Right renal cortex interstitium (tissue), 3 donors: ENCODE data around the gene HLA-F. TPM values are rescaled to one million over a fixed set of nuclear protein-coding genes. Genes with fewer than 3 reads are reported as not detected.

Experiments used
- DNase-seq, 3 donors: peaks; one replicate each; pipeline ENCODE4 v3.0.0-alpha.2; 2013; ENCODE audit warnings: low read depth in 3 of 3, low spot score in 2 of 3
- polyA plus RNA-seq, 3 donors: library from polyadenylated mRNA; unstranded; fragments of 120-200 nt; gene quantifications; one replicate each; pipeline ENCODE4 v1.2.1, GENCODE V29; 2013; ENCODE audit not compliant: insufficient read length in 3 of 3

Gene HLA-F
- 1 to 10 TPM; 4.7 to 8.8 (median 5.5) TPM for polyA plus RNA-seq

GRCh38 chr6:29723262-29723665 lies at the start of gene HLA-F:
TSS of gene HLA-F (plus strand) at chr6:29723434. CDS start at chr6:29723464, 30 bp downstream.
- peak in 2 of 3 donors; percentile 52 to 59 for DNase-seq

DNA sequence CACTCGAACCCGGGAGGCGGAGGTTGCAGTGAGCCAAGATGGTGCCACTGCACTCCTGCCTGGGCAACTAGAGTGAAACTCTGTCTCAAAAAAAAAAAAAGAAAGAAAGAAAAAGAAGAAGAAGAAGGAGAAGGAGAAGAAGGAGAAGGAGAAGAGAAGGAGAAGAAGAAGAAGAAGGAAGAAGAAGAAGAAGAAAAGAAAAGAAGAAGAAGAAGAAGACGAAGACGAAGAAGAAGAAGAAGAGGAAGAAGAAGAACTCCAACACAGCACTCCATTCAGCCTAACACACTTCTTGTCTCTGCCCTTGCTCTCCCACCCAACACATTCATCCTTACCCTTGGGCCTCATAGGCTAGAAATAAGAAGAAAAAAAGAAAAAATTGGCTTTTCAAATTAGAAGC lies 49.2 kb upstream of the HLA-F start:
- DNase-seq: no peak

- no peak for DNase-seq
Observed at GRCh38 chr6:29675561-29675960, 47.7 kb upstream of the HLA-F start.

GRCh38 chr6:29676981-29677601 lies 46.1 kb upstream of the HLA-F start:
- DNase-seq: no peak

- DNase-seq: no peak
Observed at GRCh38 chr6:29678114-29678513, 45.1 kb upstream of the HLA-F start.

DNA sequence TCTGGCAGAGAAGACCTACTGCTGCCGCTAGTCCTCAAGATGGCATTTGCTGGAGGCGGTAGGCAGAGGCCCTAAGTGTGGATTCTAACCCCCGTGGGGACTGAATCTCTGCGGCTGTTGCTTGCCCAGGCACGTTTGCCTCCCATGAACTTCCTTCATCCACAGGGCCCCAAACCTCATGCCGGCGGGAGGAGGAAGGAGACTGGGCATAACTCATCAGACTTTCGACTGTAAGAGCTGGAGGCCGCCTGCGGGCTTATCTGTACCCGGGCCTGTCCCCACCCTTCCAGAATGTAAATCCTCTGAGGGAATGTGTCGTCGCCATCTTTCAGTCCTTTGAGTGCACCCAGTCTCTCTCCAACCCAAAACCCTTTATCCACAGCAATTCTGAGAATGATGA lies 43.3 kb upstream of the HLA-F start:
- no peak for DNase-seq

- no peak for DNase-seq
Observed at GRCh38 chr6:29680416-29680815, 42.8 kb upstream of the HLA-F start.

DNA sequence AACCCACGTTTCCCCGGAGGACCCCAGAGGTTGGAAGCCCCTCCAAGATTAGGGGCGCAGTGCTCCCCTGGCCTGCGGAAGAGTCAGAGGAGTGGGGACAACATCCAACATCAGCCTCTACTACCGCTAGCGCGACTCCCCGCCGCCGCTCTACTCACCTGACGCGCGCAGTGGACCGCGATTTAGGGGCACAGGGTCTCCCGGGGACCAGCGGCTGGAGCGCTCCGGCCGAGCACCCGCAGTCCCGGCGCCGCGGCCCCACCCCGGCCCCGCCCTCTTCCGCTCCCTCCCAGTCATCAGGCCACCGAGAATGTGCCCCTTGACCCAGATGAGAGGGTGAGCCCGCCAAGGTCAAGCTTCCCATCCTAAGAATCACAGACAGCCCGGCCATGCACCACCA lies 42.3 kb upstream of the HLA-F start, which contains the start of gene ZFP57:
Gene ZFP57 (minus strand): TSS at position 249 of the 400 bp plus-strand sequence. CDS start 4,149 bp downstream, outside the sequence.
- DNase-seq: no peak

DNA sequence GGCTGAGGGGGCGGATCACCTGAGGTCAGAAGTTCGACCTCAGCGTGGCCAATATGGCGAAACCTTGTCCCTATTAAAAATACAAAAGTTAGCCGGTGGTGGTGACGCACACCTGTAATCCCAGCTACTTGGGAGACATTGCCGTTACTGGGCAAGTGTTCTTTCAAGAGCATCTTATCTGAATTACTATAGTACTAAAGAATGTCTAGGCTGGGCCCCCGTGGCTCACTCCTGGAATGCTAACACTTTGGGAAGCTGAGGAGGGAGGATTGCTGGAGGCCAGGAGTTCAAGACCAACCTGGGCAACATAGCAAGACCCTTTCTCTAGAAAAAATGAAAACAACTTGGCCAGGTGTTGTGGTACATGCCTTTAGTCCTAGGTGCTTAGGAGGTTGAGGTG lies 41.4 kb upstream of the HLA-F start:
- no peak for DNase-seq

GRCh38 chr6:29685718-29686326 lies 37.4 kb upstream of the HLA-F start:
- DNase-seq: no peak

DNA sequence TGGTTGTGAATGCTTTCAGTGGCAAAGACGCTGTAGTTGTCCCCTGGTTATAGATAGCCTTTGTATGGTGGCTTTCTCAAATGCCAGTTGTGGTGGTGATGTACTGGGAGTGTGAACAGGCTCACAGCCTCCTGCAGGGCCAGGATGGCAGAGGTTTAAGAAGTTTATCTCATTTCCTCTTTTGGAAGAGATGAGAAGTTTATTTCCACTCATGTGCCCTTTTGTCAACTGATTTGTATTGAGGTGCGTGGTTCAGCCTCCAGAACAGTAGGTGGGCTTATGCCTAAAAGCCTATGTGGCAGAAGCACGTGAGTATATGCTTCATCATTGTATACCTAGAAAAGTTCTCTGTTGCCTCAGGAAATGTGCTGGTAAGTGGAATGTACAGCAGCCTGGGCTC lies 28.6 kb upstream of the HLA-F start:
- DNase-seq: no peak

DNA sequence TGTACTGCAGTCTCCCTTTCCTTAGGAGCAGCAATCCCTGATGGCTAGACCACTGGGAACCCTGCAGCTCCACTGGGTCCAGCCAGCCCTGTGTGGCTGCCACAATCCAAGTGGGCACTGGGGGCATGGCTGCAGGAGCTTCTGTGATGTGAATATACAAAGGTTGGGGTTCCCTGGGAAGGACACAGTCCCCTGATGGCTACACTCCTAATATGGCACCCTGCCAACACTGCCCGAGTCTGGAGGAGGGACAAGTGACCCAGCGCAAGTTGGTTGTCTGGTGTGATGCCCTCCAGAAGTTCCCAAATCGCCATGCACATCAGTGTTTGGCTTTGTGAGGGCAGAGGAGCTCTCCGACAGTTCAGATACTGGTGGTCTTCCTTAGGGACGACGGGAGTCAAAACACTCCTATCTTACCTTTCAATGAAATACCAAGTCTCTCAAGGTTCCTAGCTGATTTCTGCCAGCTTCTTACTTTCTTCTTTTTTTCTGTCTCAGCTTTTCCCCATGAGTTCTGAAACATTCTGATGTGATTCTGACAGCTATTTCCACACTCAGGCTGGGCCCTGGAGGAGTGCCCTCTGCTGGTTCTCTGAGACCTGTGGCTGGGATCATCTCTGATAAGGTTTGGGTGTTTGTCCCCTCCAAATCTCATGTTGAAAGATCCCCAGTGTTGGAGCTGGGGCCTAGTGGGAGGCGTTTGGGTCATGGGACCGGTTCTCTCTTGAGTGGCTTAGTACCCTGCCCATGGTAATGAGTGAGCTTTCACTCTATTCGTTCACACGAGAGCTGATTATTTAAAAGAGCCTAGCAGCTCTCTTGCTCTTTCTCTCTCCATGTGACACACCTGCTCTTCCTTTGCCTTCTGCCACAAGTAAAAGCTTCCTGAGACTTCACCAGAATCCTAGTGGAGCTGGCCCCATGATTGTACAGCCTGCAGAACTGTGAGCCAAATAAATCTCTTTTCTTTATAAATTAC lies 26.8 kb upstream of the HLA-F start:
- no peak for DNase-seq

- DNase-seq: no peak
Observed at GRCh38 chr6:29702519-29703103, 20.6 kb upstream of the HLA-F start.

GRCh38 chr6:29705389-29706231 lies 17.6 kb upstream of the HLA-F start:
- peak in 1 of 3 donors; percentile 26 for DNase-seq

DNA sequence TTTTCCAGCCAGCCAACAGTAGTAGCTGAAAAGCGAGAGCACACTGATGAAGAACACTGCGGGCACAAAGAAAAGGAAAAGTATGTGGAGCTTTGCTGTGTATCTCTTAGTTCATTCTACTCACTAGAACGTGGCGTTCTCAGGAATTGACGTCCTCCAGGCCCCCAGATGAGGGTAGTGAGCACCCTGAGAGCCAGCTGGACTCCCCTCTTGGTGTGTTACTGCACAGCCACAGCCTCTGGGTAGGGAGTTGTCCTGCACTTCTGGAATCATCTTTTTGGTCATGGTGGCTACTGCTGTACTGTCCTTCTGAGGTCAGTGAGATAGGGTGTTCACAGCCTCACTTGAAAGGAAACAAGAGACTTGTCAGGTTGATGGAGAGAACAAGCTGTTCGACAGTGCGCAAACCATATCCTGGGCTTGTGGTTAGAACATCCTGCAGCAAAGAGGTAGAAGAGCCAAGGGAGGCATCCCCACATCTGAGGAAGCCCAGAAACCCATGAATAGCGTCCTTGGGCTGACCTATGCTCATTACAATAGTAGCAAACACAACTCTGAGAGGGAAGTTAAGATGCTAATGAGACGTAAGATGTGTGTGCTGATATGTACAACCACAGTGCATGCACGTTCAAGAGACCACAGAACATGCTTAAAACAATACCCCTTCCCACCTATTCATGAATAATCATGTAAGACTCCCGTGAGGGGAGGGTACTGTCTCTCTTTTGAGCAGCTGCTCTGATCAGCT lies 14.6 kb upstream of the HLA-F start:
- DNase-seq: no peak

DNA sequence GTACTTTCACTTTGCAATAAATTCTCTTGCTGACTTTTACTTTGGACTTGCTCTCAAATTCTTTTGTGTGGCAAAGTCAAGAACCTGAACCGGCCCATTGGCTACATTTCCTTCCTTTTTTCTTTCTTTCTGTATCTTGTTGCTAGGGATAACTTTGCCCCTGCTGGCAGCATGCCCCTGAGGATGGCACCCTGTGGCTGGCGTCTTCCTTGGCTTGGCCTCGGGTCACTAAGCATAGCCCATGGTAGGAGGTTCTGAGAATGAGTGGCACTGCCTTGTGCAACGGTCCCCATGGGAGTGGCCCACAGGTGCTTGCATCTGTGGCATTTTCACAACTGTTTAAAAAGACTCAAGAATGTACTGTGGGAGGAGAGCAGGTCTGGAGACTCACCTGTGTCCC lies 14.0 kb upstream of the HLA-F start:
- no peak for DNase-seq

GRCh38 chr6:29710281-29710941 lies 12.8 kb upstream of the HLA-F start:
- no peak for DNase-seq

- DNase-seq: no peak
Observed at GRCh38 chr6:29720863-29721262, 2.4 kb upstream of the HLA-F start.
